Lung microvascular endothelial cell (primary cell): Measurements from ENCODE around the gene DYNLL1. TPM values are rescaled to one million over a fixed set of nuclear protein-coding genes. Genes with fewer than 3 reads are reported as not detected.

ENCODE experiments used
- DNase-seq, 2 donors: peaks; one replicate each; pipeline versions ENCODE4 v3.0.0 to v3.0.0-alpha.2; 2010; ENCODE audit warnings: low read depth in 2 of 2
- total RNA-seq: library from RNA; depleted of rRNA; stranded (reverse); fragments of >200 nt; gene quantifications from 2 replicates; pipeline ENCODE4 v1.2.1, GENCODE V29; 2014

DYNLL1 gene
- total RNA-seq, 1 donor from 2014 or later = 344 TPM

GRCh38 chr12:120473807-120474615 lies 21.9 kb upstream of the DYNLL1 start:
- no peak for DNase-seq

DNA sequence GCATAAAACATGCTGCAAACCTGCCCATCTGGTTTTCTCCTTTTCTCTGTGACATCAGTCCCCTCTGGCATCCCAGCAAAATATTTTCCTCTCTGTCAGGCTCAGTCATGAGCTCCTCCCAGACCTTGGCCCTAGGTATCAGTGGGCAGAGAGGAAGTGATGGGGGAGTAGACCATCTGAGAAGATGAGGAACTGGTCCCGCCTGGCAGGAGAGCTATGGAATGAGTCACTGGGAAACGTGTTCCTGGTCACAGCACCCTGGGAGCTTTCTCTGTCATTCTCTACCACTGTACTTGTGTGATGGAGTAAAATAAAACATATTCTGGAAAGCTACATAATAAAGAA lies 21.3 kb upstream of the DYNLL1 start:
- DNase-seq = peak; percentile 34 to 77

- no peak for DNase-seq
Observed at GRCh38 chr12:120475643-120476042, 20.3 kb upstream of the DYNLL1 start.

DNA sequence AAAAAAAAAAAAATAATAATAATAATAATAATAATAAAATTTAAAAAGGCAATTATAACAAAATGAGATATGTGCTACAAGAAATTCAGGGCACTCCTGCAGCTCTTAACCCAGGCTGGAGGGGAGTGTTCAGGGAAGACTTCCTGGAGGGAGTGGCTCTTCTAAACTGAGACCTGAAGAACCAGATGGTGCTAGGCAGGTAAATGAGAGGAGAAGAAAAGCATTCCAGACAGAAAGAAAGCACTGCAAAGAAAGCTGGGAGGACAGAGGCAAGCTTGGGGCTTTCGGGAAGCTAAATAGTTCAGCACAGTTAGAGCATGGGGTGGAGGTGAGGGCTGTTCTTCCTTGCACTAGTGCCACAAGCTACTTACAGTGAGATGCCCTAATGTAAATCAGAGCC lies 16.5 kb upstream of the DYNLL1 start:
- no peak for DNase-seq

DNA sequence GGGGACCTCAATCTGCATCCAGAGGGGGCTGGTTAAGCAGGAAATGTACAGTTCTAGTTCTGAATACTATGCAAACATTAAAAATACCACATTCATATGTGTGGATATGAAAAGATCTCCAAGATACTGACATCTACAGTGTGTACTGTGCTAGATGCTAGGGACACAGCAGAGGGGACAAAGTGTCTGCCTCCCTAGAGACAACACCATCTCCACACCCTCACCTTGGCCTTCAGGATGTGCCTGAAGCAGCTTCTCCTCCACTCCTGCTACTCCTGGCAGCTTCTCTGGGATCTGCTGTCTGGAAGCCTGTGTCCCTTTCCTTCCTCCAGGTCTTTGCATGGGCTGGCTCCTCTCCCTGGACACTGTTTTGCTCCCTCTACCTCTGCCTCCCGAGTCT lies 15.7 kb upstream of the DYNLL1 start:
- DNase-seq = no peak

DNA sequence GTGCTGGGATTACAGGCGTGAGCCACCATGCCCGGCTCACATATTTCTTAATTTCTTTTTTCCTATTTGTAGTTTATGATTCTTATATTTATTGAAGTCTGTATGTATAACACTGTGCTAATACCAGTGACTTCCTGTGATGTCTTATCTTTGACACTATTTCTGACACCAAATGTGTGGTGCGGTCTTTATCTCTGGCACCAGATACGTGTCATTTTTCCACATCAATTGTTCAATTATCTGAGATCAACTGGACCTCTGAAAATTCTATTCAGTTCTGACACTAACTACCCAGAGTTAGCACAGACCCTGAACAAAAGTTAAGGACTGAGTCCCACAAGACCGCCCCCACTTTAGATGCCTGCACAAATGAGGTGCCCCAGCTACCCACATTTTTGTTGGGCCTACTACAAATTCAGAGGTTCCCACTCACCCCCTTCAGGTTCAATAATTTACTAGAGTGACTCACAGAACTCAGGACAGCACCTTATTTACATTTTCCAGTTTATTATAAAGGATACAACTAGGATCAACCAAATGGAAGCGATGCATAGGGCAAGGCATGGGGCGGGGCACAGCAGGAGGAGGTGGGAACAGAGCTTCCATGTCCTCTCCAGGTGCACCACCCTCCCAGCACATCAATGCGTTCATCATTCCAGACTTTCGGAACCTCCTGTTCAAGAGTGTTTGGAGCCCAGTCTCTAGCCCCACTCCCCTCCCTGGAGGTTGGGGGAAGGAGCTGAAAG lies 14.7 kb upstream of the DYNLL1 start:
- DNase-seq = no peak

- no peak for DNase-seq
Observed at GRCh38 chr12:120483621-120484020, 12.3 kb upstream of the DYNLL1 start.

DNA sequence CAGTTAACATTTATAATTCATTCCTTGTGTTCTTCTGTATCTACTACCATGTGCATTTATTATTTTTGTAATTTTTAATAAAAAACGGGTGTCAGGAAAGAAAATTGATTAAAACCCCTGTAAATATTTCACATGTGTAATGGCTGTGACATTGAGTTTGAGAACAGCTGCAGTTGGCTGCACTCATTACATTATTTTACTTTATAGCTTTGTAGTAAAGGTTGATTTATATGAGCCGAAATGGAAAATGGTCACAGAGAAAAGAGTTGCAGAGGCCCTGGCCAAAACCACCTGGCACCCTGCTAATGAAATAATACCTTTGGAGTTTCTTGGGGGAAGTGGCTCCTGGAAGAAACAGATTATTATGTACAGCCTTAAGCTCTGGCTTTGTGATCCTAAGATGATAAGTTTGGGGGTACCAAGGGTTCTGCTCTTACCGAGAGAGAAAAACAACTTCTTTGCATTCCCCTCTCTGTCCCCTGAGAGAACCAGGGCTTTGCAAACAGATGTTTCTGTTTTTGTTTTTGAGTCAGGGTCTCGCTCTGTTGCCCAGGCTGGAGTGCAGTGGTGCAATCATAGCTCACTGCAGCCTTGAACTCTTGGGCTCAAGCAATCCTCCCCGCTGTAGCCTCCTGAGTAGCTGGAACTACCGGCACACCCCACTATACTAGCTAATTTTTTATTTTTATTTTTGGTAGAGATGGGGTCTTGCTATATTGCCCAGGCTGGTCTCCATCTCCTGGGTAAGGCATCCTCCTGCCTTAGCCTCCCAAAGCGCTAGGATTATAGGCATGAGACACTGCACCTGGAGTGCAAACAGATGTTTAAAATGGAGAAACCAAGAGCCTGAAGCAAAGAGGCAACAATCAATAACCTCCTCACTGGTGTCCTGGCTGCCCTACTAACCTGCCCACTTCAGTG lies 9.7 kb upstream of the DYNLL1 start:
- DNase-seq = no peak

DNA sequence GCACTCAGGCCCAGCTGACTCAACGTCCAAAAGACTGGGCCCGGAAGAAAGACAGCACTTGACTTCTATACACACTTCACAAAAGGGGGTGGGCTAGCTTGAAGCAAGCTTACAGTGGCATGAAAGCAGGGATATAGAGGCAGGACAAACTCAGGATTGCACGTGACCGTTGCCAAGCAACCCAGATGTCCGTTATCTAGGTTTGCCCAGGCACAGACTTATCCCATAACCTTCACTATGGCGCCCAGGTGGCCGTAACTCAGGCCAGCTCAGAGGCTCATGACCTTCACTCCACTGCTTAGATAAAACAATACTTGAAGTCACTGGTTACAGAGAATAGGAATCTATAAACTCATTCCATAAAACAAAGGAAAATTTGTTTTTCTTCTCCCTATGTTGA lies 8.4 kb upstream of the DYNLL1 start:
- peak in 1 of 2 donors; percentile 24 for DNase-seq

- DNase-seq = peak; percentile 43 to 59
Observed at GRCh38 chr12:120488057-120488640, 7.8 kb upstream of the DYNLL1 start.

GRCh38 chr12:120489018-120489417 lies 6.9 kb upstream of the DYNLL1 start:
- no peak for DNase-seq

- DNase-seq = no peak
Observed at GRCh38 chr12:120490325-120490724, 5.6 kb upstream of the DYNLL1 start.

DNA sequence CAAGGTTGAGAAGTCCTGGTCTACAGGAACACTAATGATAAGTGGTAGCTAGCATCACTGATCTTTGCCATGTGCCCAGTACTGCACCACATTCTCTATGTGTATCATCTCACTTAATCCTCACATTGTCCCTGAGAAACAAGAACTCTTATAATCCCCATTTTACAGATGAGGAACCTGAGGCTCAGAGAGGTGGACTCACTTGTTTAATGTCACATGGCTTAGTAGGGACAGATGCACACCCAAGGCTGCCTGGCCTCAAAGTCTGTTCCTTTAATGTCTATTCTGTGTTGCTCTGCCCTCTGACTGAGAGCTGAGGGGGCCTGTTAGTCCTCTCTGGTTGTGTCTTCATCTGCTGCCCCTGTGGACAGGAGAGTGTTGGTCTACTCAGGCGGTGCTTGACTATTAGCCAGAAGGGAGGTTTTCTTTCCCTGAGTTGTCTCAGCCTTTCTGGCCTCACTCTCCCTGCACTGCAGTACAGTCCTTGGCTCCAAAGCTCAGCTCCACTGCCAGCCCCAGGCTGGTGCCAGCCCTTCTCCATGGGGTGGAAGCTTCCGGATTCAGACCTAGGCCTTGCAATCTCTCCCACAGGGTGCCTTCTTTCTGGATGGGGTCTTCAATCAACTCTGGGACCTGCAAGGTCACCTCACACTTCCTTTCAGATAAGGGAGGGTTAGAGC lies 4.9 kb upstream of the DYNLL1 start:
- no peak for DNase-seq

GRCh38 chr12:120495186-120495730 lies 655 bp upstream of the DYNLL1 start:
- DNase-seq = peak in 1 of 2 donors; percentile 16

GRCh38 chr12:120496413-120497340 lies 764 bp downstream of the DYNLL1 start:
- peak; percentile 72 to 73 for DNase-seq

GRCh38 chr12:120497524-120498150 lies 1.7 kb downstream of the DYNLL1 start:
- DNase-seq = no peak

DNA sequence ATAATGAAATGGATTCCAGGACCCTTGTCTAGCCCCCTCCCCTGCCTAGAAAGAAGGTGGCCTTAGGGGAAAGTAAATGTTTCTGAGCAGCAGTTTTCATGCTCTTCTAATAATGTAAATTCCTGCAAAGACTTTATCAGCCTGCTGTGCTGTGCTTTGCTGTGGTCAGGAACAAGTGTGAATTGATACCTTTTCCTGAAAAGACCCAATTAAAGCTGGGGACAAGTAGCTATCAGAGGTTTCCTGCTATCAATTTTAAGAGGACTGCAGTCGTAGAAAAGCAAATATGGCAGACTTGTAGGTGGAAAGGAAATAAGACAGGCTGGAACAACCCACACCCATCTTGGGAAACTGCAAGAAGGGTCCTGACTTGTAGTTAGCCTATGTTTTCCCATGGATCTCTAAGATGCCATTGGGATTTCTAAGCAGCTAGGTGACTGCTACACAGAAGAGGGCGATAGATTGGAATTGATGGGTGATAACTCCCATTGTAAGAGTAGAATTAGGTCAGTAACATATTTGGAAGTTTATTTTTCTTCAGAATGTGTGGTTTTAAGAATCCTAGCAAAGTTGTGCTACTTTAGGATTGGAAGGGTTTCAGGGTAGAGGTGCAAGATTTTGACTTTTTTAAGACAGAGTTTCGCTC lies 3.1 kb downstream of the DYNLL1 start:
- DNase-seq = no peak

- peak in 1 of 2 donors; percentile 63 for DNase-seq
Observed at GRCh38 chr12:120500581-120500980, 4.7 kb downstream of the DYNLL1 start.

GRCh38 chr12:120504587-120504986 lies 8.7 kb downstream of the DYNLL1 start:
- no peak for DNase-seq
